Embryonic facial prominence (tissue), 1 donor: ENCODE data around the gene SLC5A9.
"Not testable (repeated sequence)": the region's sequence is repeated elsewhere in the genome, so short reads cannot be mapped to it uniquely, and the experiment has no call there.

Experiments
- DNase-seq: peaks from one replicate; pipeline ENCODE4 v3.0.0-alpha.2; 2016; ENCODE audit errors: extremely low spot score

SLC5A9 gene

GRCh38 chr1:48222501-48223242 lies at the start of gene SLC5A9:
Gene SLC5A9, plus strand, starts transcription at chr1:48222716. Its CDS starts 21 bp downstream, at chr1:48222737.
- DNase-seq: no peak

GRCh38 chr1:48175116-48175515 lies 47.4 kb upstream of the SLC5A9 start:
- DNase-seq: no peak

- DNase-seq: no peak
These were observed 45.3 kb upstream of the SLC5A9 start for GRCh38 chr1:48177257-48177656.

- no peak for DNase-seq
These were observed 40.7 kb upstream of the SLC5A9 start for GRCh38 chr1:48181669-48182367.

GRCh38 chr1:48182439-48182838 lies 40.1 kb upstream of the SLC5A9 start:
- DNase-seq: no peak

- no peak for DNase-seq
These were observed 36.1 kb upstream of the SLC5A9 start for GRCh38 chr1:48186306-48186839.

- no peak for DNase-seq
These were observed 34.5 kb upstream of the SLC5A9 start for GRCh38 chr1:48187969-48188563.

- no peak for DNase-seq
These were observed 31.6 kb upstream of the SLC5A9 start for GRCh38 chr1:48190881-48191280.

GRCh38 chr1:48194801-48195200 lies 27.7 kb upstream of the SLC5A9 start:
- DNase-seq: no peak

- DNase-seq: no peak
These were observed 26.3 kb upstream of the SLC5A9 start for GRCh38 chr1:48196237-48196636.

- no peak for DNase-seq
These were observed 23.5 kb upstream of the SLC5A9 start for GRCh38 chr1:48198970-48199369.

- DNase-seq: no peak
These were observed 22.2 kb upstream of the SLC5A9 start for GRCh38 chr1:48200166-48200900.

- DNase-seq: peak; percentile 50
These were observed 20.3 kb upstream of the SLC5A9 start for GRCh38 chr1:48202030-48202752.

- DNase-seq: no peak
These were observed 19.1 kb upstream of the SLC5A9 start for GRCh38 chr1:48203287-48203900.

GRCh38 chr1:48205522-48205921 lies 17.0 kb upstream of the SLC5A9 start:
- no peak for DNase-seq

GRCh38 chr1:48206371-48206770 lies 16.1 kb upstream of the SLC5A9 start:
- no peak for DNase-seq

GRCh38 chr1:48207131-48207530 lies 15.4 kb upstream of the SLC5A9 start:
- DNase-seq: no peak

GRCh38 chr1:48207536-48208075 lies 14.9 kb upstream of the SLC5A9 start:
- no peak for DNase-seq

GRCh38 chr1:48208251-48208650 lies 14.3 kb upstream of the SLC5A9 start:
- DNase-seq: no peak

- DNase-seq: no peak
These were observed 13.9 kb upstream of the SLC5A9 start for GRCh38 chr1:48208652-48209051.

- not testable (repeated sequence) for DNase-seq
These were observed 9.1 kb upstream of the SLC5A9 start for GRCh38 chr1:48213462-48213861.
